HT1080 (cell line): ENCODE data around the gene THUMPD2. TPM values are rescaled to one million over a fixed set of nuclear protein-coding genes. Genes with fewer than 3 reads are reported as not detected.
A peak's percentile ranks its signal among the peaks of the same experiment; 100 is the strongest.
"Not testable (repeated sequence)": the region's sequence is repeated elsewhere in the genome, so short reads cannot be mapped to it uniquely, and the experiment has no call there.

Experiments
- DNase-seq: peaks from one replicate; pipeline ENCODE4 v3.0.0-alpha.2; 2015; ENCODE audit warnings: low read depth
- total RNA-seq: library from RNA; depleted of rRNA; stranded (reverse); fragments of >200 nt; shearing (Covaris generic); gene quantifications from 2 replicates; pipeline ENCODE4 v1.2.3, GENCODE V29; 2014

Gene THUMPD2
- total RNA-seq, 1 experiment from 2014 or later, result 7.8 TPM

- DNase-seq, result no peak
These were observed 21.9 kb downstream of the THUMPD2 start for GRCh38 chr2:39757156-39757555.

DNA sequence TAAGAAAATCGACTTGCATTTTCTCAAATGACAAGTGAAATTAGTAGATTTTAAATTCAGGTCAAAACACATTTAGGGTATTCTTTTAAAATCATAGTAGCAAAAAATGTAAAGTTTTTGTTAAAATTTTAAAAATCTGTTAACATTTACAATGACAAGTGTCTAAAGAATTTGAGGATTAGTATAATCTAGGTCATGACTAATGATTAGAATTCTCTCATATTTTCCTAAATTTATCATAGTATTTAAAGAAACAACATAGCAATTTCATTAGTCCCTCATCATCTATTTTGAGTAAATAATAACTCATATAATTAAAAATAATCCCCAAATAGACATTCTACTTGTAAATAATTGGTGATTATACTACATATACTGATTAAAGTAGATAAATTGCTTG is 23.6 kb downstream of the THUMPD2 start:
- DNase-seq, result no peak

DNA sequence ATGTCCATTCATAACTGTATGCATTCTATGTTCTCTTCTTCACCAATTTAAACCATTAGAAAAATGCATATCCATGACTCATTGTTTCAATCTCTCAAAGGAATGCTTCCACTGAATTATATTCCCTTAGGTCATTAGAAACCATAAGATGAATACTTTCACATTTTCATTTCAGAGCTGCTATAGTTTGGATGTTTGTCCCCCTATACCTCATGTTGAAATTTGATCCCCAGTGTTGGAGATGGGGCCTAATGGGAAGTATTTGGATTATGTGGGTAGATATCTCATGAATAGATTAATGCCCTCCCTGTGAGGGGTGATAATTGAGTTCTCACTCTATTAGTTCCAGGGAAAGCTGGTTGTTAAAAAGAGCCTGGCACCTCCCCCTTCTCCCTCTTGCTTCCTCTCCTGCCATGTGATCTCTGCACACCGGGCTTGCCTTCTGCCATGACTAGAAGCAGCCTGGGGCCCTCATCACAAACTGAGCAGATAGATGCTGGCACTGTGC is 35.7 kb downstream of the THUMPD2 start:
- DNase-seq, result no peak

DNA sequence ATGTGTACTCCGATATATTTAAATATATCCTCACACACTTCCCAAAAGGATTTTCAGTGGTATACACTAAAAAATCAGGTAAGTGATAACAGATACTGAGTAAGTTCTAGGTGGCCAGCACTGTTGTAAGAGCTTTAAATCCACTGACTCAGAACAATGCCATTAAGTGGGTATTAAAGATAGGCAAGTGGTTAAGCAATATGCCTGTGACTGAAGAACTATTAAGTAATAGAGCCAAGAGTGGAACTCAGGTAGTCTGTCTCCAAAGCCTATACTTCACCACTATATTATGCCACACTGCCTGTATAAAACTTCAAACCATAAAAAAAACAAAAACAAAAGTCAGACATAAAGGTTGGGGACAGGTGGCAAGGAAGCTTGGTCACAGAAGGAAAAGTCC is 37.2 kb downstream of the THUMPD2 start:
- DNase-seq, result no peak

- DNase-seq, result no peak
These were observed 39.7 kb downstream of the THUMPD2 start for GRCh38 chr2:39739386-39739785.

- no peak for DNase-seq
These were observed 40.1 kb downstream of the THUMPD2 start for GRCh38 chr2:39738936-39739335.

GRCh38 chr2:39737661-39738060 is 41.4 kb downstream of the THUMPD2 start:
- DNase-seq, result peak; percentile 69

DNA sequence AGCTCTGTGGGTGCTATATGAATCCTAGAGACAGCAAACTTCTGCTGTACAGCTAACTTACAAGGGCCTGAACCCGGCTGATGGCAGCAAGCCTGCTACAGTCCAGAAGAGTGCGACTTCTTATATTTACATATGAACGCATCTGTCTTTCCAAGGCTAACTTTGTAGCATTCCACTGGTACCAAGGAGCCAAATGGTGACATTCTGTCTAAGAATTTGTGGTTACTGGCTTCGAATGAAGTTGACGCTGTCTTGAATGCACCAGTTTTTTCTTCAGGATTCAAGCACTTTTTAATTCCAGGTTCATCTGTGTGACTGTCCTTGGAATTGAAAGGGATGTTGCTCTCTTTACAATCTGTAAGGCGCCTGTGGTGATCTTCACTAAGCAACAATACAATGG is 42.4 kb downstream of the THUMPD2 start:
- DNase-seq, result no peak

- DNase-seq, result no peak
These were observed 43.4 kb downstream of the THUMPD2 start for GRCh38 chr2:39735648-39736047.

GRCh38 chr2:39734445-39734844 is 44.6 kb downstream of the THUMPD2 start:
- DNase-seq, result no peak

DNA sequence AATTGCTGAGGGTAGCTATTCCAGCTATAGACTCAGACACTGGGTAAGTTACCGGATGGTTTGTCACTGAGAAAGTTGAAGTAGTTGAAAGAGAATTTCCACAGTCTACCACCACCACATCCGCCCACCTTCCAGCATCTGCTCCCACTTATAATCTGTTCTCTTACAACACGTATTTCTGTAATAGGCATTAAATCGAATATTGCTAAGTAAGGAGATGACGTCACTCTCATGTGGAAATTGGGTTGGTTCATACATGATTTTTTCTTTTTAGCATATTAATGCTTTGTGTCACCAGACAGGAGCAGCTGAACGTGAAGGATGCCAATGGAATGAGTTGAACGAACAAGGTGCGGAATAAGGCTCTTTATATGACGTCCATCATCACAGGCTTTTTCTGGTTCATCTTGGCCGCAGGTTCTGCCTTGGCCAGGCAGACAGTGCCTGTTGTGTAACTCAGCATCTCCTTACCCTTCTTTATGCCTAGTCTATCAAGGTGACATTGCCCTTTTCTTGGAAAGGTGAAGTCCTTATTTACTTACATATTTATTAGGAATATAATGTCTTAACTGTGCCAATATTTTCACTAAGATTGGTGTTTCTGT is 45.9 kb downstream of the THUMPD2 start:
- no peak for DNase-seq

GRCh38 chr2:39732482-39732881 is 46.6 kb downstream of the THUMPD2 start:
- no peak for DNase-seq

DNA sequence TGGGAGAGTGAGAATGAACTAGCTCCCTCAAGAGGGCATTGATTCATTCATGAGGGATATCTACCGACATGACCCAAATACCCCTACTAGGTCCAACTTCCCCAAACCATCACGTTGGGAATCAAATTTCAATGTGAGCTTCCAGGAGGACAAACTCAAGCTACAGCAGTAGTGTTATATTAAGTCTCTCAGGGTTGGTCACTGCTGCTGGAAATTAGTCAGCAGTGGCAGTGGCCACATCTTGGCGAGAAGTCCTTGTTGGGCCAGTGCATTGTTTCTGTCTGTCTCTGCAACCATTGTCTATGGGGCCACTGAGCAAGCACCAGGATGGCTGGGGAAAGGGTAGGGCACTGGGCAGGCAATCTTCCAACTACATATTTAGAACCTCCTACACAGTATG is 47.5 kb downstream of the THUMPD2 start:
- no peak for DNase-seq

DNA sequence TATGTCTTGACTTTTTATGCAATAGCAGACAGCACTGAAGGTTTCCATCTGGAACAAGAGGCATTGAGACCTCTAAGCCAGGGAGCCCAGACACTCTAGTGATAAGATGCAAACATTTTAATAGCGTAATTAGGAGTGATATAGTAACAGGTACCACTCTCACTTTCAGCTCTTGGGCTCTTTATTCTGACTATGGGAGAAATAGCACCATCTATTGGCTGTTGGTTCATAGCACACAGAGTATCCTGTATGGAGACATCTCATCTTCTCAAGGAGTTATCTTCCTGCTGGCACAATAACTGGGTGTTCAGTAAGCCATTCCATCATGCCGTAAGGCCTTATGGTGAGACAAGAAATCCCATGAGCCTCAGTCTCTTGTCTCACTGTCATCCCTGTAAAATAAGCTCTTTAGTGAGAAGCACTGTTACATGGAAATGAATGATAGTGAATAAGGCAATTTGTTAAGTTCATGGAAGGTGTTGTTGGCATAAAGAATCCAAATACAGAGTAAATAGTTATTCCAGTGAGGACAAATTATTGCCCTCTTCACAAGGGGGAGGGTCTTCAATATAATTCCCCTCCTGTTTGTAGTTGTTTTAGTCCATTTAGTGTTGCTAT is 48.3 kb downstream of the THUMPD2 start:
- peak; percentile 24 for DNase-seq

DNA sequence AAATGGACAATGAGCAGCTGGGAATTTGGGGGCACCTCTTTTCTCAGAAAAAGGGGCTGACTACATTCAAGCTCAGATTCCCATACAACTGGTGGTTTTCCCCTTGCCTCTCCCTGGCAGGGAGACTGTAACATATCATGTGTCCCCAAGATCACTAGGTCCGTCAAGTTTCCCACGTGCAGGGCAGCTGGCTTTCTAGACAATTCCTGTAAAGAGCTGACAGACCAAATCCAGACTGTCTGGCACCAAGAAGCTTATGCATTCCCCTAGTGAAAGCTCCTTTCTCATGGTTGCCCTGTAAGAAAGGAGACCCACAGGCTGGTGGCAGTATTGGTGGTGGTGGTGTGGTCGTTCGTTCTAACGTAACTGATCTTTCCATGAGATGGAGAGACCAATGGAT is 48.8 kb downstream of the THUMPD2 start:
- no peak for DNase-seq

DNA sequence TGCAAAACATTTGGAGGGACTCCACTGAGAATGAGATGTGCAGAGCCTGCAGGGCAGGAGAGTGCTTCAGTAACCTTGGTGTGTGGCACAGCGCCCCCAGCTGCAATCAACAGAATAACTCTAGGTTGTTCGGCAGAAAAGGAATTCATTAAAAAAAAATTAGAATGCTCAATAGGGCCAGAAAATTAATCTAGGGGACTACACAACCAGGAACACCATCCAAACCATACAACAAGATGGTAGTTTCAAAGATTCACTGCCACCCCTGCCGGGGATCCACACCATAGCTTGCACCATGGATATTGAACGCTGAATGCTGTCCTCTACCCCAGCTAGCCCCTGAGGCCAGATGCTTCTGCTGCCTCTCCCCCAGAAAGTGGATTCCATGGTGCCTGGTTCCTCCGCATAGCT is 50.1 kb downstream of the THUMPD2 start:
- DNase-seq, result no peak

DNA sequence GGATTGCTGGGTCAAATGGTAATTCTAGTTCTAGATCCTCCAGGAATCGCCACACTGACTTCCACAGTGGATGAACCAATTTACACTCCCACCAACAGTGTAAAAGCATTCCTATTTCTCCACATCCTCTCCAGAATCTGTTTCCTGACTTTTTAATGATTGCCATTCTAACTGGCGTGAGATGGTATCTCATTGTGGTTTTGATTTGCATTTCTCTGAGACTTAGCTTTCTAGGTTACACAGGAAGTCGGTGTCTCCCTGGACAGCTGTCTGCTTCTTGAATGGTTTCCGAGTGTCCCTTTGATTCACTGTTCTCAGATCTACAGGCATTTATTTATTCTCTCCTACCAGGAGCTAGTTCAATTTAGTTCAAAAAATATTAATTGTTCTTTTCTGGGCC is 51.0 kb downstream of the THUMPD2 start:
- DNase-seq, result not testable (repeated sequence)

DNA sequence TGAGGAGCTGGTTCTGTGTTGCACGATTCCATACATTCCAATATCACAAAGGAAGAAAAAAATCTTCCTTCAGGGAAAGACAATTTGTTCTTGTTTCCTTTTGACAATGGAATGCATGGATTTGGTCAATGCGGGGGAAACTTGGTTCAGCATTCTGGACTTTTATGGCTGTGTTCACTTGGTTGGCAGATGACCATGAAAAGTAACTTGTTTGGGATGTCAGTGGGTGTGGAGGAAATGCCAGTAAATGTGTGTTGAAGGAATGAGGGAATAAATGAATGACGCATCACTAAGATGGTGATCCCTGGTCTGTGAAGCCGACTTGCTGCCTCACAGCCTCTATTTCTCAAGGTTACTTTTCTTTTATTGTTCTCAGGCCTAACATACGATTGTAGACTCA is 53.7 kb downstream of the THUMPD2 start:
- DNase-seq, result no peak

DNA sequence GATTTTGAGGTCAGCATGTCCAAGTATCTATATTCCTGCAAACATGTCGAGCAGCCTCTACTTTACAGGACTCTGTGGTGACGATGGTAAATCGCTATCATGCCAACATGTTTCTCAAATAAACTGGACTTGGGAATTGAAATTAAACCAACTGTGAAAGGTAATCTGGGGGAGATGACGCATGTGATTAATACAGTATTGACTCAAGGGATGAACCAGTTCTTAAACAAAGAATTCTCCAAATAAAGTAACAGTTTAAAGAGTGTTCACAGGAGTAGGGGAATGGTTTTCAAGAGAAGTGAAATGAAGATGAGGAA is 54.3 kb downstream of the THUMPD2 start:
- no peak for DNase-seq

DNA sequence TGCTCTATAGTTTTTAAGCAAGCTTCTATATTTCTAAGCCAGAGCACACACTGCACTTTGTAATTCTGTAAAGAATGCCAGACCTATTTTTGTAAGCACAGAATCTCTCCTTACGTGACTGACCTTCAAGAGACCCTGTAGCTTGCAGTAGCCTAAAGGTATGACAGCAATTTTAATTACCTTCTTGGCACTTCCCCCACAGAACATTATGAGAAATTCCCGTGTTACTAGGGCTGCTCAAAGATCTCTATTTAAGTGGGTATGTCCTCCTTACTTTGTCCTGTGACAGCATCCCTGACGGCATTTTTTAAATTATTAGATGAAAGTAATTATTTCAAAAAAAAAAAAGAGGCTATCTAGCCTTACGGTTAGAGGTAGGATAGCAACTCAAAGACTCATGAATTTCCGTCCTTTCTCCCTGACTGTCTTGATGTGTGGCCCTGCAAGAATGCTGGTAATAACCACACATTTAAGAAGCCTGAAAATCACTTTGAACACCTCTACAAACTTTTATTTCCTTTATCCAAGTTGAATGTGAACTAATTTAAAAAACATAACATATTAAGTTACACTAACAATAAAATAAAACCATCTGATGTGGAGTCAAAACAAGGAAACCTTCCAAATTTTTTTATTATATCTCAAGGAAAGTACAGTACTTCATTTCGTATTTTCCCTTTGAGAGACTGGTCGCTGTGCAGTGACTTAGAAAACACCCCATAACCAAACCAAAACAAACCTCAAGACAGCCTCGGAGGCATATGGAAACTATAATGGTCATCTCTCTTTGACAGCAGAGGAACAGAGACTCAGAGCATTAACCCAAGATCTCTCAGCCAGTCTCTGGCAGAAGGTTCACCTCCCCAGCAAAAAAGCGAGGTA is 54.9 kb downstream of the THUMPD2 start:
- no peak for DNase-seq

GRCh38 chr2:39723497-39723896 is 55.6 kb downstream of the THUMPD2 start:
- no peak for DNase-seq

GRCh38 chr2:39720970-39721369 is 58.1 kb downstream of the THUMPD2 start:
- DNase-seq, result no peak

DNA sequence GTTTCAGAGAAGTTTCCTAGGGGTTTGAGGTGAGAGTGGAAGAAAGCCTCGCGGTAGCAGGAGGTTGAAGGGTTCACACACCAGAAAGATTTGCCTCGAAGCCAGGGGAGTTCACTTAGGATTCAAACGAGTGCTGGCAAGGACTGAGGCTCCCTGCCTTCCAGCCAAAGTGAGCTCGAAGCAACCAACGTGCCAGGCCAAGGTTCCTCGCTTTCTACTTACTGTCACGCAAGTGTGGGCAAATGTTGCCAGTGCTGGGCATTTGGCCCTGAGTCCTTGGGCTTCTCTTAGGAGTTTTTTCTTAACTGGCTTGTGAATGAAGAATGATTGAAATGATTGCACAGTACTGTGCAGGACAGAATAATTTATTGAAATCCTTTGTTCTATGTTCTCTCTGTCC is 59.7 kb downstream of the THUMPD2 start:
- no peak for DNase-seq
